Osteoblast (primary cell): ENCODE measurements around the gene CPXM2. TPM values are rescaled to one million over a fixed set of nuclear protein-coding genes. Genes with fewer than 3 reads are reported as not detected.

ENCODE experiments used
- DNase-seq: peaks from one replicate; pipeline ENCODE4 v3.0.0; 2011; ENCODE audit warnings: low spot score, mixed read lengths; ENCODE audit not compliant: insufficient read length; ENCODE audit errors: missing footprints
- H2AFZ ChIP-seq: 2 replicates; pipeline ENCODE4 v1.6.0; 2011; ENCODE audit warnings: mild to moderate bottlenecking, low read length
- H3K27ac ChIP-seq: 2 replicates; pipeline ENCODE4 v1.5.1; 2011; ENCODE audit warnings: mild to moderate bottlenecking, low read depth, low read length, moderate library complexity
- H3K27me3 ChIP-seq: 2 replicates; pipeline ENCODE4 v1.6.0; 2012; ENCODE audit warnings: mild to moderate bottlenecking, control low read depth, inconsistent platforms, low read length, moderate library complexity; ENCODE audit not compliant: insufficient read depth
- H3K36me3 ChIP-seq: 2 replicates; pipeline ENCODE4 v1.5.1; 2011; ENCODE audit warnings: mild to moderate bottlenecking, low read length, control low read depth, moderate library complexity; ENCODE audit not compliant: insufficient read depth
- H3K4me1 ChIP-seq: 2 replicates; pipeline ENCODE4 v1.5.1; 2011; ENCODE audit warnings: mild to moderate bottlenecking, low read length, control low read depth, moderate library complexity; ENCODE audit not compliant: insufficient read depth
- H3K4me2 ChIP-seq: 2 replicates; pipeline ENCODE4 v1.6.0; 2011; ENCODE audit warnings: mild to moderate bottlenecking, low read length; ENCODE audit not compliant: insufficient read depth
- H3K4me3 ChIP-seq: fragments of 200-600 bp; sonication (generic); 3 replicates; pipeline ENCODE4 v1.5.1; 2012; ENCODE audit warnings: mild to moderate bottlenecking, low read length, inconsistent platforms; ENCODE audit not compliant: insufficient read depth
- H3K79me2 ChIP-seq: 2 replicates; pipeline ENCODE4 v1.6.0; 2012; ENCODE audit warnings: mild to moderate bottlenecking, low read length, control low read depth, inconsistent platforms; ENCODE audit not compliant: insufficient read depth
- H3K9me3 ChIP-seq: 2 replicates; pipeline ENCODE4 v1.5.1; 2011; ENCODE audit warnings: low read depth, low read length, control low read depth
- H4K20me1 ChIP-seq: 2 replicates; pipeline ENCODE4 v1.6.0; 2012; ENCODE audit warnings: mild to moderate bottlenecking, low read length, control low read depth; ENCODE audit not compliant: insufficient read depth
- total RNA-seq: library from RNA; depleted of rRNA; stranded (reverse); fragments of >200 nt; gene quantifications from 2 replicates; pipeline ENCODE4 v1.2.3, GENCODE V29; 2012
- TF ChIP-seq, protein P1 (sequence below): IDR thresholded peaks from 2 replicates; pipeline ENCODE4 v1.5.1; 2011; ENCODE audit warnings: mild to moderate bottlenecking, low read depth, low read length, moderate library complexity; ENCODE audit errors: extremely low read depth

The CPXM2 gene
- total RNA-seq, 1 donor, result 0.36 TPM

DNA sequence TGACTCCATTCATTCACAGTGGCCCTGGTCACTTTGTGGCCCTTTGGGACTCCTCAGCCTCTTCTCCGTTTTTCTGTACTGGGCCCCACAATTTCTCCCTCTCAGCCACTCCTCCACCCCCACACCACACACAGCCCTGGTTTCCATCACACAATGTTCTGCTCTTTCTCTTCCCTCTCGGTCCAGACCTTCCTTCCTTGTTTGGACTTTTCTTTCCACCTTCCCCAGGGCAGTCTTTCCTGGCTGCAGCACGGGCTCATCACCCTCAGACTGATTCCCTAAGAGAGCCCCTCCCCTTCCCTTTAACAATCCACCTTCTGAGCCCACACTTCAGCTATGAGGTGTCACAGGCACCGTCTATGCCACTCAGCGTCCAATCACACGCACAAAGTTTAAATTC is 25.7 kb downstream of the CPXM2 start:
- no peak for DNase-seq
- no peaks in the 10 kb centered on the region for H4K20me1 ChIP-seq
- TF ChIP-seq, protein P1, sequence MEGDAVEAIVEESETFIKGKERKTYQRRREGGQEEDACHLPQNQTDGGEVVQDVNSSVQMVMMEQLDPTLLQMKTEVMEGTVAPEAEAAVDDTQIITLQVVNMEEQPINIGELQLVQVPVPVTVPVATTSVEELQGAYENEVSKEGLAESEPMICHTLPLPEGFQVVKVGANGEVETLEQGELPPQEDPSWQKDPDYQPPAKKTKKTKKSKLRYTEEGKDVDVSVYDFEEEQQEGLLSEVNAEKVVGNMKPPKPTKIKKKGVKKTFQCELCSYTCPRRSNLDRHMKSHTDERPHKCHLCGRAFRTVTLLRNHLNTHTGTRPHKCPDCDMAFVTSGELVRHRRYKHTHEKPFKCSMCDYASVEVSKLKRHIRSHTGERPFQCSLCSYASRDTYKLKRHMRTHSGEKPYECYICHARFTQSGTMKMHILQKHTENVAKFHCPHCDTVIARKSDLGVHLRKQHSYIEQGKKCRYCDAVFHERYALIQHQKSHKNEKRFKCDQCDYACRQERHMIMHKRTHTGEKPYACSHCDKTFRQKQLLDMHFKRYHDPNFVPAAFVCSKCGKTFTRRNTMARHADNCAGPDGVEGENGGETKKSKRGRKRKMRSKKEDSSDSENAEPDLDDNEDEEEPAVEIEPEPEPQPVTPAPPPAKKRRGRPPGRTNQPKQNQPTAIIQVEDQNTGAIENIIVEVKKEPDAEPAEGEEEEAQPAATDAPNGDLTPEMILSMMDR, result no peak
- no peak overlapping the region for H3K4me2 ChIP-seq
- H3K27ac ChIP-seq, result no peak overlapping the region
- no peak overlapping the region for H3K4me3 ChIP-seq
- H3K4me1 ChIP-seq, result no peaks in the 10 kb centered on the region
- no peak overlapping the region for H2AFZ ChIP-seq
- no peaks in the 10 kb centered on the region for H3K79me2 ChIP-seq
- H3K9me3 ChIP-seq, result no peaks in the 10 kb centered on the region
- H3K36me3 ChIP-seq, result no peaks in the 10 kb centered on the region
- H3K27me3 ChIP-seq, result no peaks in the 10 kb centered on the region

DNA sequence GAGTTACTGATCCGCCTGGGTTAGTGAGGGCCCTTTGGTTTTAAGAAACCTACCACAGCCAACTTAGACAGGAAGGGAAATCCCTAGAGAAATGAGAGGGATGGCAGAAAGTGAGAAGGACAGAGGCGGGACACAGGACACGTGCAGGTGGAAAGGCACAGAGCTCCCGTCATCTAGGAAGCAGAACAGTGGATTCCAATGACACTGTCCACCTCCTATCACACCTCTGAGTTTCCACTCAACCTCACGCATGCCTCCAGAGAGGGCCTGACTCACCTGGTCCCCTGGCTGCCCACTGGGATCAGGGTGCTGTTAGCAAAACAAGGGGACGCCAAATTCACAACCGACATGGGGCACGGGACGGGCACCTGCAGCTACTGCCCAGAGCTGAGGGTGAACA is 26.3 kb downstream of the CPXM2 start:
- no peaks in the 10 kb centered on the region for H3K79me2 ChIP-seq
- no peaks in the 10 kb centered on the region for H3K27me3 ChIP-seq
- H3K9me3 ChIP-seq, result no peaks in the 10 kb centered on the region
- H2AFZ ChIP-seq, result no peak overlapping the region
- TF ChIP-seq, protein P1, result no peak
- no peaks in the 10 kb centered on the region for H3K4me1 ChIP-seq
- DNase-seq, result no peak
- H4K20me1 ChIP-seq, result no peaks in the 10 kb centered on the region
- H3K4me2 ChIP-seq, result no peak overlapping the region
- no peak overlapping the region for H3K27ac ChIP-seq
- H3K36me3 ChIP-seq, result no peaks in the 10 kb centered on the region
- no peak overlapping the region for H3K4me3 ChIP-seq

DNA sequence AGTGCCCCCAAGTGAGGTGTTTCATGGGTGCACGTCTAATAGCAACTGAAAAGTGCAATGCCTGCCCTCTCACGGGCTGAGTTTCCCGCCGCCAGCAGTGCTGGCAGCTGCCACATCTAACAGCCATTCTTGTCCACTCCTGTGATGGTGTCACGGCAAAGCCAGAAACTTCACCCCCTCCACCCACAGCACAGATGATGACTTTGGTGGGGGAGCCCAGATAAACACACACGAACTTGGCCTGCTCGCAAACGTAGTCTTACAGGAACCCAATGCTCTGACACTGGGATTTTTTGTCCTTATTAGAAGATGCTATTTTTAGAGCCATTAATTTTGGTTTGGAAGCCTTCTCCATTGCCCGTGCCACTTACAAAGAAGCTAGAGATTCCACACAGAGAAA is 26.7 kb downstream of the CPXM2 start:
- Histone ChIP-seq H3K27ac (no peak overlapping the region), H3K36me3 (no peaks in the 10 kb centered on the region), H3K4me3 (no peak overlapping the region), H3K79me2 (no peaks in the 10 kb centered on the region), H3K9me3 (no peaks in the 10 kb centered on the region), H4K20me1 (no peaks in the 10 kb centered on the region), H3K4me2 (no peak overlapping the region), H3K4me1 (no peaks in the 10 kb centered on the region), H3K27me3 (no peaks in the 10 kb centered on the region), H2AFZ (no peak overlapping the region)
- TF ChIP-seq, protein P1, result no peak
- DNase-seq, result no peak

DNA sequence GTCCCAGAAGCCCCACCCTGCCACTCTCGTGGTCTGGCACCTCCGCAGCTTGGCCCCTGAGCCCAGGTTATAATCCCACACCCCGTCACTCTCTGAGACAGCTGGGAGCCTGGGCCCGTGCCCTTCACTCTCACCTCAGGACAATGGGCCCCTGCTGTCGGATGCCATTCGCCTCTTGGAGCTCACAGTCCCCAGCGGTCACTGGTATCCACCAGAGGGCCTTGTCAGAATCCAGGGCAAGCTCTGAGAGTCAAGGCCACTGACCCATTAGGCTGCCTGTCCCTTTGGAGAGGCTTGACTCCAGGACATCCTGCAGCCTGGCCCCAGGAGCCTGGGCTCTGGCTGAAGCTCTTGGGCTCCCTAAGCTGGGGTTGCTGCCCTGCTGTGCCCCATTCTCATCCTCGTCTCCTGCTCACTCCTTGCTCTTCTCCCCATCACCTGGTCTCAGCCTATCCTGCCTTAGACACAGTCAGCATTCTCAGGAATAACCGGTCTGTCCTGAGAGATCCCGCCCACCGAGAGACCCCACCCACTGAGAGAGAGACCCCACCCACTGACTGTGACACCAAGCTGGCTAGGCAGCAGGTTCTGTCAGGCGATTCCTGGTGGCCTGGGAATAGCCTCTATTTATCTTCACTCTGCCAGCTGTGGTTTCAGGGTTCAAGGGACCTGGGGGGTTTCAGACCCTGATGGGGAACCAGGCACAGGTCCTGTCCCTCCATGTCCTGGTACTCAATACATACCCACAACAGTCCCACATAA is 27.7 kb downstream of the CPXM2 start:
- Histone ChIP-seq H3K36me3 (no peaks in the 10 kb centered on the region), H3K9me3 (no peaks in the 10 kb centered on the region), H3K4me2 (no peak overlapping the region), H3K4me1 (no peaks in the 10 kb centered on the region), H3K27ac (no peak overlapping the region), H3K79me2 (no peaks in the 10 kb centered on the region), H3K27me3 (no peaks in the 10 kb centered on the region), H3K4me3 (no peak overlapping the region), H2AFZ (no peak overlapping the region), H4K20me1 (no peaks in the 10 kb centered on the region)
- no peak for DNase-seq
- TF ChIP-seq, protein P1, result no peak
